Smooth muscle cell (in vitro differentiated cells): Measurements from ENCODE around the gene COPG2. TPM values are rescaled to one million over a fixed set of nuclear protein-coding genes. Genes with fewer than 3 reads are reported as not detected.
"Not testable (repeated sequence)": the region's sequence is repeated elsewhere in the genome, so short reads cannot be mapped to it uniquely, and the experiment has no call there.

Source experiments
- DNase-seq: peaks from one replicate; lab custom pipeline; 2025; ENCODE audit not compliant: unreplicated experiment; lab: John Stamatoyannopoulos, UW
- H2AFZ ChIP-seq: fragments of 200-600 bp; sonication (generic); 2 replicates; pipeline ENCODE4 v1.6.0; 2016; ENCODE audit warnings: antibody characterized with exemption, low read depth, mild to moderate bottlenecking
- H3F3A ChIP-seq: fragments of 200-600 bp; sonication (generic); 2 replicates; pipeline ENCODE4 v1.6.0; 2017; ENCODE audit warnings: antibody characterized with exemption, low read depth
- H3K27ac ChIP-seq: fragments of 200-600 bp; sonication (generic); 2 replicates; pipeline ENCODE4 v1.5.1; 2016; ENCODE audit warnings: low read depth, mild to moderate bottlenecking
- H3K27me3 ChIP-seq: fragments of 200-600 bp; sonication (generic); 2 replicates; pipeline ENCODE4 v1.6.1; 2016; ENCODE audit warnings: low read depth, mild to moderate bottlenecking
- H3K36me3 ChIP-seq: fragments of 200-600 bp; sonication (generic); 2 replicates; pipeline ENCODE4 v1.5.1; 2016; ENCODE audit warnings: low read depth
- H3K4me1 ChIP-seq: fragments of 200-600 bp; sonication (generic); 2 replicates; pipeline ENCODE4 v1.5.1; 2016; ENCODE audit warnings: low read depth
- H3K4me2 ChIP-seq: fragments of 200-600 bp; sonication (generic); 2 replicates; pipeline ENCODE4 v1.6.0; 2016; ENCODE audit warnings: mild to moderate bottlenecking
- H3K4me3 ChIP-seq: fragments of 200-600 bp; sonication (generic); 2 replicates; pipeline ENCODE4 v1.5.1; 2016; ENCODE audit warnings: mild to moderate bottlenecking
- H3K79me2 ChIP-seq: fragments of 200-600 bp; sonication (generic); 2 replicates; pipeline ENCODE4 v1.6.0; 2016; ENCODE audit warnings: low read depth, mild to moderate bottlenecking
- H3K9ac ChIP-seq: fragments of 200-600 bp; sonication (generic); 2 replicates; pipeline ENCODE4 v1.6.0; 2016; ENCODE audit warnings: low read depth
- H3K9me3 ChIP-seq: fragments of 200-600 bp; sonication (generic); replicated peaks from 2 replicates; pipeline ENCODE4 v1.5.1; 2016; ENCODE audit warnings: low read depth
- H4K20me1 ChIP-seq: fragments of 200-600 bp; sonication (generic); 2 replicates; pipeline ENCODE4 v1.6.0; 2016; ENCODE audit warnings: low read depth
- CTCF ChIP-seq: fragments of 200-600 bp; sonication (generic); IDR thresholded peaks from 2 replicates; pipeline ENCODE4 v1.5.1; 2017; ENCODE audit warnings: borderline replicate concordance, mild to moderate bottlenecking, antibody characterized with exemption; ENCODE audit not compliant: insufficient read depth, poor library complexity, severe bottlenecking
- WGBS: methylation state at CpG from one replicate; pipeline ENCODE4 v1.1.7; 2016; ENCODE audit warnings: low lambda C conversion rate; 5-methylcytosine and 5-hydroxymethylcytosine counted together
- polyA plus RNA-seq: library from polyadenylated mRNA; unstranded; fragments of >200 nt; fragmentation: Nextera tagmentation; extraction: Ambion mirVana; gene quantifications from 2 replicates; pipeline ENCODE4 v1.2.1, GENCODE V29; 2016
- total RNA-seq: library from RNA; depleted of rRNA; stranded (reverse); fragments of >200 nt; gene quantifications from 2 replicates; pipeline ENCODE4 v1.2.3, GENCODE V29; 2014

COPG2 gene
- total and polyA plus RNA-seq, 2 experiments from 2014 or later = 5.6 to 39.8 TPM

DNA sequence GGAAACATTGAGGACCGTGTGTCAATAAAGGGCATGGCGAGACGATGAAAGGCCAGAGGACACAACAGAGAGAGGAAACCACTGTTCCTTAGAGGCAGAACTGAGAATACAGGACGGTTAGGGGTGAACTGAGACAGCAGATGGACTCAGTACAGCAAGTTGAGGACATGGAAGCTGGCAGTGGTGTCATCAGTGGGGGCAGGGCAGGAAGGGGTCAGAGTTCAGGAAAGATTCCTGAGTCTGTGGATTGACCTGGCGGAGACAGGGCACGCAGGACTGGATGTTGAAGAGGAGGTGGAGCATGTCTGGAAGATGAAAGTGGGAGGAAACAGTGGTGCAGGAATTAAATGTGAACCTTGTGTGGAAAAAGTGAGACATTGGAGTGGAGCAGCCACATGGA lies 130.7 kb downstream of the COPG2 start:
- H3K27me3 ChIP-seq, H3K36me3 ChIP-seq, H3K27ac ChIP-seq, H3K79me2 ChIP-seq, H3K9ac ChIP-seq, H4K20me1 ChIP-seq, H3K4me3 ChIP-seq, H3K4me1 ChIP-seq, DNase-seq, H3K4me2 ChIP-seq, H2AFZ ChIP-seq, H3F3A ChIP-seq, H3K9me3 ChIP-seq: not testable (repeated sequence)
- 97% methylated on average over 6 of the region's 6 CpGs for WGBS

DNA sequence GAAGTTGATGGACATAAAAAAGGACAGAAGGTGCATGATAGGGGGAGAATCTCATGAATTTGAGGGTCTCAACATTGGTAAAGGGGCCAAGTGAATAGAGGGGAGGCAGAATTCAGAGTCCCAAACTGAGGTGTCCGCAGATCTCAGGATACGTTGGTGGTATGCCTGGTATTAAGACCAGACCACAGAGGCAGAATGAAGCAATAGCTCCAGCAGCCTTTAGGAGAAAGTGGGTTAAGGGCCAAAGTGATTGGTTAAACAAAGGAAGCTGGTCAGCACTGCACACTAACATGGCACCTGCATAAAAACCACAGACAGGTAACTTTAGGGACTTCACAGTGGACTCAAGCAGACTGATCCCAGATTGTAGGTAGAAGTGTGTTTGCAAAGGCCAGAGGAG lies 139.1 kb downstream of the COPG2 start:
- DNase-seq = no peak
- no peak overlapping the region for H3K27ac ChIP-seq
- no peak overlapping the region for H3K9ac ChIP-seq
- no peaks in the 10 kb centered on the region for H3F3A ChIP-seq
- no peak overlapping the region for H3K4me2 ChIP-seq
- H3K4me1 ChIP-seq = no peaks in the 10 kb centered on the region
- no peaks in the 10 kb centered on the region for H3K36me3 ChIP-seq
- H3K27me3 ChIP-seq = no peaks in the 10 kb centered on the region
- H3K79me2 ChIP-seq = no peaks in the 10 kb centered on the region
- H3K9me3 ChIP-seq = no peaks in the 10 kb centered on the region
- TF ChIP-seq CTCF = no peak
- no peaks in the 10 kb centered on the region for H4K20me1 ChIP-seq
- no peak overlapping the region for H3K4me3 ChIP-seq
- no peak overlapping the region for H2AFZ ChIP-seq
- WGBS = 74% methylated on average over 2 of the region's 2 CpGs

- H3K4me3 ChIP-seq, H3K4me2 ChIP-seq, DNase-seq, H3F3A ChIP-seq, H3K9ac ChIP-seq, H4K20me1 ChIP-seq, H3K27ac ChIP-seq, H3K36me3 ChIP-seq, H3K79me2 ChIP-seq, H3K27me3 ChIP-seq, H2AFZ ChIP-seq, H3K4me1 ChIP-seq, H3K9me3 ChIP-seq: not testable (repeated sequence)
- WGBS = 80% methylated on average over 16 of the region's 17 CpGs
Observed at GRCh38 chr7:130527752-130528355, 140.7 kb downstream of the COPG2 start.

GRCh38 chr7:130524628-130525027 lies 143.9 kb downstream of the COPG2 start:
- 96% methylated on average over 5 of the region's 5 CpGs for WGBS
- no peak for TF ChIP-seq CTCF

DNA sequence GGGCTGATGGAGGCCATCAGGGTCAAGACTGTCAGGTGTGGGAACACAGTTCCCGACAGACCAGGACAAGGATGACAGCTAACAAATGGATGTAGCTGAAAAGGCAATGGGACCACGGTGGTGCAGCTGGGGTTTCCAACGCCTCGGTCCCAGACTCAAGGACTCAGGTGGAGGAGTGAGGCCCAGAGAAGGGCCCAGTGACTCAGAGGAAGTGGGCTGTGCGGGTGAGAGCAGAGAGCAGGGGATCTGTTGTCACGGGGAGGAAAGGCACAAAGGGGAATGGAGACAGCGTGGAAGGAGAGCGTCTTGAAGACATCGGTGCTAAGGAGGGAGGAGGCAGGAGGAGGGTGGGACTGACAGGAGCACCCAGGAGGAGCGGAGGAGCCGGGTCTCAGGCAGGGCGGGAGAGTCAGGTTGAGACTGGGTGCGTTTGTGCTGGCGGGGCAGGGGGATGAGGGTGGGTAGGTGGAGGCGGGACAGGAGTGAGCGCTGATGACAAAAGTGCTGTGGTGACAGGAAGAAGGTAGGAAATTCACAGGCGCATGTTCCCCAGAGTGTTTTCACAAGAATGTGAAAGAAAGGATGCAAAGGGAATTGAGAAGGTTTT lies 144.9 kb downstream of the COPG2 start:
- H3K27ac ChIP-seq, H3K4me3 ChIP-seq, H3K36me3 ChIP-seq, H2AFZ ChIP-seq, H3F3A ChIP-seq, H3K9me3 ChIP-seq, H3K4me1 ChIP-seq, DNase-seq, H3K79me2 ChIP-seq, H3K4me2 ChIP-seq, H3K27me3 ChIP-seq, H3K9ac ChIP-seq: not testable (repeated sequence)
- H4K20me1 ChIP-seq = peaks cover 19% of the 10 kb centered on the region
- 90% methylated on average over 11 of the region's 17 CpGs for WGBS

More at GRCh38 chr7:130524628-130525027, 143.9 kb downstream of the COPG2 start:
- no peak for DNase-seq
- Histone ChIP-seq H3K4me1 (no peaks in the 10 kb centered on the region), H3K36me3 (no peaks in the 10 kb centered on the region), H2AFZ (no peak overlapping the region), H3K4me2 (no peak overlapping the region), H3K79me2 (no peaks in the 10 kb centered on the region), H3F3A (no peaks in the 10 kb centered on the region), H3K27ac (no peak overlapping the region), H3K27me3 (no peaks in the 10 kb centered on the region), H3K9me3 (no peaks in the 10 kb centered on the region), H4K20me1 (peaks cover 12% of the 10 kb centered on the region), H3K9ac (no peak overlapping the region), H3K4me3 (no peak overlapping the region)
